HG03064 (cell line): ENCODE results near the gene STK11.
"Not testable (repeated sequence)": the region's sequence is repeated elsewhere in the genome, so short reads cannot be mapped to it uniquely, and the experiment has no call there.

ENCODE experiments used
- ATAC-seq: cut with Tn5 transposase; IDR thresholded peaks from one replicate; pipeline ENCODE4 v1.9.1; 2021; ENCODE audit warnings: low read depth; ENCODE audit not compliant: unreplicated experiment

The STK11 gene

GRCh38 chr19:1168572-1169410 is 36.8 kb upstream of the STK11 start:
- ATAC-seq = no peak

DNA sequence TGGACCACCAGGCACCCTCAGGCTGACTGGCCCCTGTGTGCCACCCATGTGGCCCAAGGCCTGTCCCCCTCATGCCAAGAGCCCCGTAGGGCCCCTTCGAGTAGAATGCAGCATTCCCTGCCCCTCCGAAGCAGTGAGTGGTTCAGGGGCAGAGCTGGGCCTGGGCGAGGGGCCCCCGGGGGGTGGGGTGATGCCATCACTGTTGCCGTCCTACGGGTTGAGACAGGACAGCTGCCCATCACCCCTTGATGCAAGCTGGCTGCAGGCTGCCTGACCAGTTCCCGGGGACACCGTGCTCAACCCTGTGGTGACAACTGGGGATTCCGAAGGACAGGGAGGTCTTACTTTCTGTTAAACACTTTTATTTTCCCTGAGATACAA is 36.2 kb upstream of the STK11 start:
- ATAC-seq = no peak

- ATAC-seq = no peak
These were observed 35.4 kb upstream of the STK11 start for GRCh38 chr19:1169921-1170885.

- ATAC-seq = no peak
These were observed 34.4 kb upstream of the STK11 start for GRCh38 chr19:1170938-1171754.

- no peak for ATAC-seq
These were observed 33.7 kb upstream of the STK11 start for GRCh38 chr19:1171755-1172352.

DNA sequence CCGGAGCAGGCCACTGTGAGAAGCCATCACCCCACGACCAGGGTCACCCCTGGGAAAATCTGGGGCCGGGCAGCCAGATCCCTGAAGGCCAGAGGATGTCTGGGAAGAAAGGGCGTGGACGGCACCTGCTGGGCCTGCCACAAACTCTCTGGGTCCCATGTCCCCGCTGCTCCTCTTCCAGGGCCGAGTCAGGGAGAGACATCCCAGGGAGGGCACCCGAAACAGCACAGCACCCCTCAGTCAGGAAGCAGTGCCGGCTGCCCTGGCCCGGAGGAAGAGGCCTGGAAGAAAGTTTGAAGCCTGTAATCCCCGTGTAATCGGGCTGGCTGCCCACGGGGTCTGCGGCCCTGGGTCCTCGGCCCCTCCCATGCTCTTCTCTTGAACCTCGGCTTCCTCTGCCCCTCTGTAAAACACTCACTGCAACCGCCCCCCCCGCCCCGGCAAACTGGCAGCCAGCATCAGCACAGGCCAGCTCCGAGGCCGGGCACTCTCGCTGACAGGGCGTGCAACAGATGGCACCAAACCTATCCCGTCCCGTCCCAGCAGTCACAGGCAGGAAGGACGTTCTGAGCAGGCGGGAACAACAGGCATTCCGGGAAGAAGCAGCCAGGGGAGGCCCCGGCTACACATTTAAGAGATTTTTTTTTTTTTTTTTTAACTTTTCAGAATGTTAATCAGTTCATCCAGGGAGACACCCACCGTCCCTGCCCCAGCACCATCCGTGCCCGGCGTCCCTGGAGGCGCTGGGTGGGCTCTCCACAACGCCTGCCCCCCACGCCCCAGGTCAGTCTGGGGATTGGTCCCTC is 33.0 kb upstream of the STK11 start:
- no peak for ATAC-seq

GRCh38 chr19:1173159-1173844 is 32.3 kb upstream of the STK11 start:
- no peak for ATAC-seq

GRCh38 chr19:1173845-1174809 is 31.5 kb upstream of the STK11 start, which contains the start of gene SBNO2:
Gene SBNO2, minus strand, starts transcription at chr19:1174268. Its CDS starts 19,992 bp downstream, at chr19:1154276.
- ATAC-seq = no peak

GRCh38 chr19:1177322-1178114 is 28.1 kb upstream of the STK11 start:
- ATAC-seq = no peak

DNA sequence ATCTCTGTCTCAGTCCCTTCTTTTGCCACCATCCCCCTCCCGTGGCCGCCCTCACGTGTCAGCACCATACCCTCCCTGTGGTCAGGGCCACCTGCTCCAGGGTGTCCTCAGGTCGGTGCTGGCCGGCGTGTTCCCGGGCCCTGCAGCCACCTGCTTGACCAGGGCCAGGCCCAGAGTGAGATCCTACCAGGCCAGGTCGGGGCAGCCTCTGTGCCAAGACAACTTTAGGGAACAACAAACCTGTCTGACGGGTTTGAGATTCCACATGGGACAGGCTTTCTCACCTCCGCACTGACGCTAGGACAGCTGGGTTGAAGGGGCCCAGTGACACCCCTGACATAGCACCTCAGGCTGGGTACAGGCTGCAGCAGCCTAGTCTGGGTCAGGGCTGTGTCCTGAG is 24.0 kb upstream of the STK11 start:
- ATAC-seq = no peak

DNA sequence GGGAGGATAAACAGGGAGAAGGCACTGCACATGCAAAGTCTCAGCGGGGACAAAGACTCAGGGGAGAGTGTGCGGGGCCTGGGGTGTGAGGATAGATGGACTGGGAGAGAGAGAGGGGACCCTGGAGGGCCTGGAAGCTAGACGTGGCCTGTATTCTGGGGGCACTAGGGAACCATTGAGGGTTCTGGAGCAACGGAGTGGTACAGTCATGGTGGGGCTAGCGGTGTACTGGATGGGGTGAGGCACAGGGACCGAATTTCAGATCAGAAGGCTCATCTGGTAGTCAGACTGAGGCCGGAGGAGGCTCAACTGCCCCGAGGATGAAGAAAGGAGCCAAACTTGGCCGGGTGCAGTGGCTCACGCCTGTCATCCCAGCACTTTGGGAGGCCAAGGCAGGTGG is 23.5 kb upstream of the STK11 start:
- ATAC-seq = no peak

DNA sequence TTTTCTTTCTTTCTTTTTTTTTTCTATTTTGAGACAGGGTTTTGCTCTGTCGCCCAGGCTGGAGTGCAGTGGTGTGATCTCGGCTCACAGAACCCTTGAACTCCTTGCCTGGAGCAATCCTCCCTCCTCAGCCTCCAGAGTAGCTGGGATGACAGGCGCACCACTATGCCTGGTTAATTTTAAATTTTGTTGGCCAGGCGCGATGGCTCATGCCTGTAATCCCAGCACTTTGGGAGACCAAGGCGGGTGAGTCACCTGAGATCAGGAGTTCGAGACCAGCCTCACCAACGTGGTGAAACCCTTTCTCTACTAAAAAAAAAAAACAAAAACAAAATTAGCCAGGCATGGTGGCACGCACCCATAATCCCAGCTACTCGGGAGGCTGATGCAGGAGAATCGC is 22.9 kb upstream of the STK11 start:
- no peak for ATAC-seq

DNA sequence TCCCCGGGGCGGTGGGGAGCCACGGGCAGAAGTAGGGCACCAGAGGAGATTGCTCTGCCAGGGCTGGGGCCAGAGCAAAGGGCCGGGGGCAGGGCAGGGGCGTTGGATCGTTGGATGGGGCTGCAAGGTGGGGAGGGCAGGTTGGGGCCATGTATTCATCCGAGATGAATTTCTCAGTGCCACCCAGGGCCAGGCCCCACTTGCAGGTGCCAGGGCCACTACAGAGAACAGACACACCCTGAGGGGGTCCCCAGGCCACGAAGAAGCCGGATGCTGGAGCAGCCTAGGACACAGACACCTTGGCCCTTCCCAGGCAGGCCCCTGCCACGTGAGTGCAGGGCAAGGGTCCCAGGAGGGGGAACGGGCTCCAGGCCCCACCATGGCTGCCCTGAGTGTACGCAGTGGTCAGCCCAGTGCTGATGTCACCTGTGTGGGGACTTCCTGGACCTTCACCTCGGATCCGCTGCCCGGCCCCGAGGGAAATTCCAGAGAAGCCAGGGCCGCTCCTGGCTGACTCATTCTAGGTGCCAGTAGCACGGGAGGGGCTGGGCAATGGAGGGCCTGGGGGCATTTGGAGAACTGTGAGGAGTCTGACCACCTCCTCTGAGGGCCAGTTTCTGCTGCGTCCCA is 21.9 kb upstream of the STK11 start:
- no peak for ATAC-seq

DNA sequence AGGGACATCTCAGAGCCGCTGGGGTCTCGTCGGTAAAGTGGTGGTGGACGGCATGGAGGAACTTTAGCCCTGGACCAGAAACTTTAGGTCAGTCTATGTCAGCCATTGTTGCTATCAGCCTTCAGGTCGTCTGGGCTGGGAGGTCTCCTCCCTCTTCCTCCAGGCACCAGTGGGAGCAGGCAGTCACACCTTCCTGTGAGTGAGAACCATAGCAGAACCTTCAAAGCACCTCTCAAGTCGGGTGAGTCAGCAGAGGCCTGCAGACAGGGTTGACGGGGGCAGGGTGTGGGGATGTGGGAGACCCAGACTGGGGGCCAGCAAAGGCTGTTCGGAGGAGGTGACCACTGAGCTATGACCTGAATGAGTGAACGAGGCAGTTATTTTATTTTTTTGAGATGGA is 16.2 kb upstream of the STK11 start:
- no peak for ATAC-seq

- ATAC-seq = no peak
These were observed 6.0 kb upstream of the STK11 start for GRCh38 chr19:1199531-1199930.

- not testable (repeated sequence) for ATAC-seq
These were observed 5.0 kb upstream of the STK11 start for GRCh38 chr19:1200614-1201013.
